GM21825 (cell line): ENCODE data around the gene GLYR1.

Experiments used
- ATAC-seq: cut with Tn5 transposase; IDR thresholded peaks from one replicate; pipeline ENCODE4 v1.9.1; 2021; ENCODE audit warnings: mild to moderate bottlenecking, moderate library complexity; ENCODE audit not compliant: unreplicated experiment

The GLYR1 gene

GRCh38 chr16:4768549-4769305 is 78.4 kb downstream of the GLYR1 start:
- peak; percentile 53 for ATAC-seq

- ATAC-seq = no peak
Observed at GRCh38 chr16:4767872-4768548, 79.1 kb downstream of the GLYR1 start.

- peak; percentile 79 for ATAC-seq
Observed at GRCh38 chr16:4766875-4767628, 80.0 kb downstream of the GLYR1 start, which contains the start of gene ZNF500. Gene ZNF500, minus strand, starts transcription at chr16:4767162. Its CDS starts 1,184 bp downstream, at chr16:4765978.

- ATAC-seq = no peak
Observed at GRCh38 chr16:4765511-4766474, 81.3 kb downstream of the GLYR1 start.

GRCh38 chr16:4763791-4764190 is 83.3 kb downstream of the GLYR1 start:
- ATAC-seq = no peak

GRCh38 chr16:4762205-4762604 is 84.9 kb downstream of the GLYR1 start:
- ATAC-seq = no peak

- ATAC-seq = no peak
Observed at GRCh38 chr16:4760221-4760910, 86.7 kb downstream of the GLYR1 start.

GRCh38 chr16:4755687-4756086 is 91.4 kb downstream of the GLYR1 start:
- ATAC-seq = no peak

GRCh38 chr16:4754865-4755264 is 92.2 kb downstream of the GLYR1 start:
- no peak for ATAC-seq

GRCh38 chr16:4753227-4753626 is 93.9 kb downstream of the GLYR1 start:
- ATAC-seq = no peak
